NCI-H69 (cell line): ENCODE results near the gene TMC6.
A peak's percentile ranks its signal among the peaks of the same experiment; 100 is the strongest.
"Not testable (repeated sequence)": the region's sequence is repeated elsewhere in the genome, so short reads cannot be mapped to it uniquely, and the experiment has no call there.

Experiments
- DNase-seq: peaks from one replicate; lab custom pipeline; 2025; lab: John Stamatoyannopoulos, UW

Gene TMC6

DNA sequence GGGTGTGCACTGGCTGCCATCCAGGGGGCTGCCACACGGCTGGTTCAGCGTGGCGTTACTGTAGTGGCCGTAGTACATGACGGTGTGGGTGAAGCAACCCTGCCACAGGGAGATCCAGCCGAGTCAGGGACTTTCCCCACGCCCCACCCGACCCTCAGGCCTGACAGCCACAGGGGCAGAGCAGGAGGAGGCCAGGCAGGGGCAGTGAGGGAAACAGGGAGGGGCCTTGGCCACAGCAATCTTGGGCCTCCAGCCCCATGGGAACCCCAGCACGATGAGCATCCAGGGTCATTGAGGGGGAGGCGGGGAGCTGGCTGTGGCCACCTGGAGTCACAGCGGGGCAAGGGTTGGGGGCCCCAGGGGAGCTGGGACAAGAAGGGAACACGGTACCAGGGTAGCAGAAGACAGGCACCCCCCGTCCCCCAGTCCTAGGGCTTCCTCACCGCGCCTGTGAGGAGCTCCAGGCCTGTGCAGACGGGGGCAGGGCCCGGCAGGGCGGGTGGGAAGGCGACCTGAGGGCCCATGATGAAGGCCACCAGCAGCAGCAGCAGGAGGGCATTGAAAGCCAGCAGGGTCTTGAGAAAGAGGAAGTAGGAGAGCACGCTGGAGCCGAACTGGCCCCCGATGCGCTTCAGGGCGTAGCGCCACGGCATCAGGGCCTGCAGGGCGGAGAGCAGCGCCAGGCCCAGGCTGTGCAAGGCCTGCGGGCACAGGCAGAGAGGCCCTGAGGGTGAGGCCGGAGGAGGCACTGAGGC, 4.3 kb downstream of the TMC6 start:
- DNase-seq, result no peak

DNA sequence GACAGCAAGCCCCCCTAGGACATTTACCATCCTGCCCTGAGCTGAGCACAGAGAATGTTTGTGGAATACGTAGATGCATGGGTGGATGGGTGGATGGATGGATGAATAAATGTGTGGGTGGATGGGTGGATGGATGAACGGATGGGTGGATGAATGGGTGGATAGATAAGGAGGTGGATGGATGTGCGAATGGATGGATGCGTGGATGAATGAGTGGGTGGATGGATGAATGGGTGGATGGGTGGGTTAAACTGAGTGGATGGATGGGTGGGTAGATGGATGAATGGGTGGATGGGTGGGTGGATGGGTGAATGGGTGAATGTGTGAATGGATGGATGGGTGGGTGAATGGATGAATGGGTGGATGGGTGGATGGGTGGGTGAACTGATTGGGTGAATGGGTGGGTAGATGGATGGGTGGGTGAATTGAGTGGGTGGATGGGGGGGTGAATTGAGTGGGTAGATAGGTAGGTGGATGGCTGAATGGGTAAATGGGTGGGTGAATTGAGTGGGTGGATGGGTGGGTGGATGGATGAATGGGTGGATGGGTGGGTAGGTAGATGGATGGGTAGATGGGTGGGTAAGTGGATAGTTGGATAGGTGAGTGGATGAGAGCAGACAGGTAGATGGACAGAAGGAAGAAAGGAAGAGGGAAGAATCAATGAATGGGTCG, 5.2 kb downstream of the TMC6 start:
- no peak for DNase-seq

DNA sequence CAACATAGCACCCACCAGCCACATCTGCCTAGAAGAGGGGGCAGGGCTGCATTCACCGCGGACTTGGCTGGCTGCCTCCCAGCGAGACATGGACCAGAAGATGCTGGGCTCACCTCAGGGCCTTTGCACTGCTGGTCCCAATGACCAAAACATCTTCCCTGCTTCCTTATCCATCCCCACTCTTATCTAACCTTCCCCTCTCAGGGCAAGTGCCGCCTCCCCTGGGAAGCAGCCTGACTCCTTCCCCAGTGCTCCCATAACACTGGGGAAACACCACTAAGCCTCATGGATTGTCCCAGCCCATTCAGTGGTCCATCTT, 5.7 kb downstream of the TMC6 start:
- no peak for DNase-seq

GRCh38 chr17:78122216-78122930, 6.2 kb downstream of the TMC6 start:
- DNase-seq, result no peak

DNA sequence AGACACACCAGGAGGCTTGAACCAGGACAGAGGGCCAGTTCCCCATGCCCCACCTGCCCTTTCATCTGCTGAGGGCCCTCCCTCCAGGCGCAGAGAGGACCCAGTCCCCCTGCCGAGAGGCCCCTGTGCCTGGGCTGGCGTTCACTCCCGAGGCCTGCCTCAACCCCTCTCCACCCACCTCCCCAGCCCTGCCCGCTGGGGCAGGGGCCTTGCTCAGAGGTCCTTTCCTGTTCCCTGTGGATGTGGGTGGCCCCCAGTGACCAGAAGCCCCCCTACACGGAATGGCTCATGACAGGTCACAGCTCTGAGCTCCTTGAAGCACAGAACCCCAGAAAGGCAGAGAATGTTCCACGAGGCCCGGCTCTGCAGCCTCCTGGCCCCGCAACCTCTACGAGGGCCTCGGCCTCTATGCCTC, 6.7 kb downstream of the TMC6 start:
- no peak for DNase-seq

- no peak for DNase-seq
Observed at GRCh38 chr17:78120971-78121800, 7.4 kb downstream of the TMC6 start.

DNA sequence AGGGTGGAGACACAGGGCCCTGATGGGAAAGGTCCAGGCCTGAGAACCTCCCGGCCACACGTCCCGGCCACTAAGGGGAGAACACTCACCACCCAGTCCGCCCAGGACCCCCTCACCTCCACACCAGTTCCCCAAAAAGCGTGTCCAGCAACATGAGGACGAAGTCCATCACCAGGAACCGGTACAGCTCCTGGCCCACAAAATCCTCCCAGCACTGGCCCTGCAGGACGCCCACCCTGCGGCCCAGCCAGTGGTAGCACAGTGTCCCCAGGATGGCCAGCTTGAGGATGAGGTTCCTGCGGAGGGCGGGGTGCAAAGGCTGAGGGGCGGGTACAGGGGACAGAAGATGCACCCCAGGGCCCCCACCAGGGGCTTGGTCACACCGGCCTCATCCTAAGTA, 8.0 kb downstream of the TMC6 start:
- no peak for DNase-seq

DNA sequence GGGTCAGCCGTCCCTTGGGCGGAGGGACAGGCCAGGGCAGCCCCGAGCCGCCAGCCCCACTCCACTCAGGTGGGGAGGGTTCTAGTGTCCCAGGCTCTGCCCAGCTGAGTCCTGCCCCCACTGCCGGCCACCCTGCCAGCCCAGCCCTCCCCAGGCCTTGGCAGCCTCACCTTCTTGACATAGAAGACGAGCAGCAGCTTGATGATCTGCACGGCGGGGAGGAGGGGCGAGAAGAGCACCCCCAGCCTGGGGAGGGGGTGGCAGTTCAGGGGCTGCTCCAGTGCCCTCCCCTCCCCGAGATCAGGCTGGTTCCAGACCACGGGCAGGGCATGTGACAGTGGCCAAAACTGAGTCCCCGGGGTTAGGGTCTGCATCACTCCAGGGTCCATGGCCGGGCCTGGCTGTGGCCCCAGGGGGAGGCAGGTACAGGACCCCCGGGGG, 9.7 kb downstream of the TMC6 start:
- no peak for DNase-seq

- peak; percentile 87 for DNase-seq
Observed at GRCh38 chr17:78117027-78117981, 11.3 kb downstream of the TMC6 start.

DNA sequence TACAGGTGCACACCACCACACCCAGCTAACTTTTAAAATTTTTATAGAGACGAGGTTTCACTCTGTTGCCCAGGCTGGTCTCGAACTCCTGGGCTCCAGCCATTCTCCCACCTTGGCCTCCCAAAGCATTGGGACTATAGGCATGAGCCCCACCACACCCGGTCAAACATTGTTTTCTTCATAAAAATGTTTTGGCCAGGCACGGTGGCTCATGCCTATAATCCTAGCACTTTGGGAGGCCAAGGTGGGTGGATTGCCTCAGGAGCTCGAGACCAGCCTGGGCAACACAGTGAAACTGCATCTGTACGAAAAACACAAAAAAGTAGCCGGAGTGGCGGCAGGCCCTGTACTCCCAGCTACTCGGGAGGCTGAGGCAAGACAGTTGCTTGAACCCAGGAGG, 12.1 kb downstream of the TMC6 start:
- no peak for DNase-seq

DNA sequence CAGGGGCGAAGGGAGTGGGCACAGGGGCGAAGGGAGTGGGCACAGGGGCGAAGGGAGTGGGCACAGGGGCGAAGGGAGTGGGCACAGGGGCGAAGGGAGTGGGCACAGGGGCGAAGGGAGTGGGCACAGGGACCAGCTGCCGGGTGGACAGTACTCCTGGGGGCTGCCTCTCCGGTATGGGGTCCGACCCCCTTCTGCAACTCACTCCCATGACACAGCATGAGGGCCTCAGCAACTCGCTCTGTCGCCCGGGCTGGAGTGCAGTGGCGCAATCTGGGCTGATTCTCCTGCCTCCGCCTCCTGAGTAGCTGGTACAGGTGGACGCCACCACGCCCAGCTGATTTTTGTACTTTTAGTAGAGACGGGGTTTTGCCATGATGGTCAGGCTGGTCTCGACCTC, 12.8 kb downstream of the TMC6 start:
- not testable (repeated sequence) for DNase-seq

- DNase-seq, result no peak
Observed at GRCh38 chr17:78114831-78115723, 13.5 kb downstream of the TMC6 start.

DNA sequence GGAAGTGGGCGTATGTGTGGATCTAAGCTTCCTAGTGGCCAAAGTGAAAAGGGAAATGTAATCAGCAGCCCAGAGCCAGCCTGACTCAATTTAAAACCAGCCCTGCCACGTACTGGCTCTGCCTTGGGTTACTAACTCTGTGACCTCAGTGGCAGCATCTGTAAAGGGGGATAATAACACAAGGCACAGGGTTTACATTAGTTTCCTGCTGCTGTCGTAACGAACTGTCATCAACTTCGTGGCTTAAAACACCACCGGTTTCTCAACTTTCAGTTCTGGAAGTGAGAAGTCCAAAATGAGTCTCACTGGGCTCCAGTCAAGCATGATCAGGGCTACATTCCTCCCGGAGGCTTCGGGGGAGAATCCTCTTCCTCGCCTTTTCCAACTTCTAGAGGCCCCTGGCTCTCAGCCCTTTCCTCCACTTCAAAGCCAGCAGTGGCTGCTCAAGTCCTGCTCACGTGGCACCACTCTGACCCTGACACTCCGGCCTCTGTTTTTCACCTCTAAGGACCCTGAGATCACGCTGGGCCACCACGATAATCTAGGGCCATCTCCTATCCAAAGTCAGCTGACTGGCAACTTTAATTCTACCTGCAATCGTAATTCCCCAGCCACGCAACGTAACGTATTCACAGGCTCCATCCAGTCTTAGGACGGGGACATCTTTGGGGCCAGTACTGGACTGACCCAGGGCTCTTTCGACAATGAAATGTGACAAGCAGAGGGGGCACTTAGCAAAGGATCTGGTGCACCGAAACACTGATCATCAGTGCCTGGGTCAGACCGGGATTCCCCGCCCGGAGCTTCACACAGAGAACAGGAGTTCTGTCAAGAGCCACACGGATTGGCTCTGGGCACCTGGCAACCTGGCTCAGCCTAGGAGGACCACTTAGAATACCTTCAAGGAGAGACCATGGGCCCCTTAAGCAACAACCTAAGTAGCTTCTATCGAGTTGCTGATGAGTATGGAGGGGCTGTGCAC, 14.5 kb downstream of the TMC6 start:
- no peak for DNase-seq

DNA sequence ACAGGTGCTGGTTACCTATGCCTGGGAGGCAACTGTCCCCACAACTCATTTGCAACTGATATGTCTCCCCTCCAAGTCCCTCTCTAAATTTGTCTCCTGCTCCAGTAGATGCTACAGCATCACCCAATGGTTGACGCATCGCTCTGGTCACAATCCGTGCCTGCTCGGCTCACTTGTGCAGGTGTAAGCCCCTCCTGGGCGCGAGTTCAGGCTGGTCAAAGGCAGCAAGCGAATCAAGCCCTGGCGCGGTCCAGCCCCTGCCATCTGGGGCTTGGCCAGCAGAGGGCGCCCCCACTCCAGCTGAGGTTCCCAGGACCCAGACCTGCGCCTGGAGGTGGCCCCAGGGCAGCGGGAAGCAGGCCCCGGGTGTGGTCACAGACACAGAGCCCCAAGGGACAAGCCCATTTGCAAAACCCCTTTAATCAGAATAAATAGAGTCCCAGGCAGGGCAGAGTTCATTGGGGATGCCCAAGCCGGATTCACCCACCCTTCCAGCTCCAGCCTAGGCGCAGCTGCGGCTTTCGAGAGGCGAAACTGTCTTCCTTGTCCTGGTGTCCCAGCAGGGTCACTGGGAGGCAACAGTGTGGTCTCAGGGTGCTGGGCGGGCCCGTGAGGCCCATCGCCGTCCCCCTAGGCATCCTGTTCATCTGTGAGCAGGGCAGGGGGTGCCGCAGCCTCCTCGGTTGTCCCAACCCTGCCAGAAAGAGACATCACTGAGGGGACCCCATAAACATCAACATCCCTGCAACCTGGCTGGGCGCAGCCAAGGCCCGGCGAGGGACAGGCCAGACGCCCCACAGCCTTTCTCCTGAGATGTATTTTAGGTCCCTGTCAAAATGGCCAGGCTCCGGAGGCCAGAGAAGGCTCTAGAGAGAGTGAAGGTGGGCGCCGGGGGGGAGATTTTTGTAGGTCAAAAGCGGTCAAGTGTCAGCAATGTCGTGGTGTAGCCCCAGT, 15.8 kb downstream of the TMC6 start:
- DNase-seq, result peak; percentile 71

DNA sequence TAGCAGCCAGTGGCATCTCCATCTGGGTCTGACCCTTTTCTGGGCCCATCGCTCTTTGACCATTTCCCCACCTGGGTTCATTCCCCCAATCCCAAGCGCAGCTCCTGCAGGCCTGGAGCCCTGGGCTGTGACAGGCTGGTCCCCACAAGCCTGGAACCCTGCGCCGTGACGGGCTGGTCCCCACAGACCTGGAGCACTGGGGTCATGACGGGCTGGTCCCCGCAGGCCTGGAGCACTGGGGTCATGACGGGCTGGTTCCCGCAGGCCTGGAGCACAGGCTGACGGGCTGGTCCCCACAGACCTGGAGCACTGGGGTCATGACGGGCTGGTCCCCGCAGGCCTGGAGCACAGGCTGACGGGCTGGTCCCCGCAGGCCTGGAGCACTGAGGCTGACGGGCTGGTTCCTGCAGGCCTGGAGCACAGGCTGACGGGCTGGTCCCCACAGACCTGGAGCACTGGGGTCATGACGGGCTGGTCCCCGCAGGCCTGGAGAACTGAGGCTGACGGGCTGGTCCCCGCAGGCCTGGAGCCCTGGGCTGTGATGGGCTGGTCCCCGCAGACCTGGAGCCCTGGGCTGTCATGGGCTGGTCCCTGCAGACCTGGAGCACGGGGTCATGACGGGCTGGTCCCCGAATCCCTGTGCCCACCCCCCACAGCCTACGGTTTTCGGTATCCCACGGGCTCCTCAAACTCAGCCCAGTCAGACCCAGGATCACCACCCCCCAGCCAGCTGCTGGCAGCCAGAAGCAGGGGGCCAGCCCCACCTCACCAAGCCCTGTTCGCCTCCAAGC, 16.6 kb downstream of the TMC6 start:
- no peak for DNase-seq

DNA sequence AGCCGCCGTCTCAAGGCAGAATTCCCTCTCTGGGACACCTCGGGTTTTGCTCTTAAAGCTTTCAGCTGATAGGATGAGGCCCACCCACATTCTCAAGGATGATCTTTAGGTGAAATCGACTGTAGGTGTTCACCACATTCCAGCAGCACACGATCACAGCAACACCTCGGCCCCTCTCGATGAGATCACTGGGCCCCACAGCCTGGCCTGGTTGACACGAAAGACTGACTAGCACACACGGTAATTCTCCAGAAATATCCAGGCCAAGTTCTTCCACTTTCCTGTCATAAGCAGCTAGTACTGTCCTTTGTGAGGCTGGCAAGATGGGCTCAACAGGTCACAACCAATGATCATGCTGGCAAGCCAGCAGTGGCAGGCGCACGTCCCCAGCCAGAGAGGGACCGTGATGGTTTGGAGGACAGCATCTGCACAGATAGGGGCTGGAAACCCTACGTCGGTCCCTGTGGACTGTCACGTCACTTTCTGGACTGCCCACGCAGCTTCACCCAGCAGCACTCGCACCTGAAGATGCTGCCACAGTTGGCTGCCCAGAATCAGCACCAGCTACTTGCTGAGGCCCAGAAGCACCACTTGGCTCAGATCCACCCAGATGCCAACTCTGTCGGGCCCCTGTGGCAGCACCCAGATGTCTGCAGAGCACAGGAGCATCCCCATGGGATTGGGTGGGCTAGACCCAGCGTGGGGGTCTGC, 17.4 kb downstream of the TMC6 start:
- no peak for DNase-seq
